Cortex of kidney (tissue), 1 donor: ENCODE results near the gene OR1J4.
"Not testable (repeated sequence)": the region's sequence is repeated elsewhere in the genome, so short reads cannot be mapped to it uniquely, and the experiment has no call there.

ENCODE experiments used
- DNase-seq: peaks from one replicate; lab custom pipeline; 2025; lab: John Stamatoyannopoulos, UW

Gene OR1J4, protein sequence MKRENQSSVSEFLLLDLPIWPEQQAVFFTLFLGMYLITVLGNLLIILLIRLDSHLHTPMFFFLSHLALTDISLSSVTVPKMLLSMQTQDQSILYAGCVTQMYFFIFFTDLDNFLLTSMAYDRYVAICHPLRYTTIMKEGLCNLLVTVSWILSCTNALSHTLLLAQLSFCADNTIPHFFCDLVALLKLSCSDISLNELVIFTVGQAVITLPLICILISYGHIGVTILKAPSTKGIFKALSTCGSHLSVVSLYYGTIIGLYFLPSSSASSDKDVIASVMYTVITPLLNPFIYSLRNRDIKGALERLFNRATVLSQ

GRCh38 chr9:122518841-122519240, at the start of gene OR1J4:
Gene OR1J4, plus strand, starts transcription at chr9:122519141. Its CDS starts 0 bp downstream, at chr9:122519141.
- DNase-seq: no peak

GRCh38 chr9:122474561-122474960, 44.4 kb upstream of the OR1J4 start:
- DNase-seq: no peak

DNA sequence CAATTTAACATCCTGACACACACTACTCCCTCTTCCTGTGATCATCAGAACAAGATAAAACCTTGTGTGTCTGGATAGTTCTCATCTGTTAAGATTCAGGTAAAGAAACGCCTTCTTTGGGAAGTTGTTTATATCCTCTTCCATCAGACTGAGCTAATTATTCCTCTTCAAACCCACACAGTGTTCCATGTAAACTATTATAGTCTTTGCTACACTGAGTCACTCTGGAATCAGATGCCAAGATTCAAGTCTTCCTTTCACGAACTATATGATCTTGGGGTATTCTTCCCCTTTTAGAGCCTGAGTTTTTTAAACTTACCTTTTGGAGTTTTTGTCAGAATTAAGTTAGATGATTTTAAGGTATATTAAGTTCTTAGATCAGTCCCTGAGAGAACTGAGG, 43.2 kb upstream of the OR1J4 start:
- no peak for DNase-seq

- DNase-seq: no peak
Observed at GRCh38 chr9:122477346-122477745, 41.6 kb upstream of the OR1J4 start.

- DNase-seq: no peak
Observed at GRCh38 chr9:122477826-122478225, 41.1 kb upstream of the OR1J4 start, which contains the start of gene OR1J1. Gene OR1J1, minus strand, starts transcription at chr9:122477926. Its CDS starts 0 bp downstream, at chr9:122477926.

GRCh38 chr9:122479062-122479461, 39.9 kb upstream of the OR1J4 start:
- no peak for DNase-seq

GRCh38 chr9:122498883-122499288, 20.1 kb upstream of the OR1J4 start:
- no peak for DNase-seq

GRCh38 chr9:122506964-122507363, 12.0 kb upstream of the OR1J4 start:
- no peak for DNase-seq

- DNase-seq: no peak
Observed at GRCh38 chr9:122510502-122510901, 8.4 kb upstream of the OR1J4 start, which contains the start of gene OR1J2. Gene OR1J2, plus strand, starts transcription at chr9:122510802. Its CDS starts 0 bp downstream, at chr9:122510802.

GRCh38 chr9:122518226-122518625, 715 bp upstream of the OR1J4 start:
- DNase-seq: no peak

DNA sequence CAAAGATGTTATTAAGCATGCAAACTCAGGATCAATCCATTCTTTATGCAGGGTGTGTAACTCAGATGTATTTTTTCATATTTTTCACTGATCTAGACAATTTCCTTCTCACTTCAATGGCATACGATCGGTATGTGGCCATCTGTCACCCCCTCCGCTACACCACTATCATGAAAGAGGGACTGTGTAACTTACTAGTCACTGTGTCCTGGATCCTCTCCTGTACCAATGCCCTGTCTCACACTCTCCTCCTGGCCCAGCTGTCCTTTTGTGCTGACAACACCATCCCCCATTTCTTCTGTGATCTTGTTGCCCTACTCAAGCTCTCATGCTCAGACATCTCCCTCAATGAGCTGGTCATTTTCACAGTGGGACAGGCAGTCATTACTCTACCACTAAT, 435 bp downstream of the OR1J4 start:
- DNase-seq: no peak

DNA sequence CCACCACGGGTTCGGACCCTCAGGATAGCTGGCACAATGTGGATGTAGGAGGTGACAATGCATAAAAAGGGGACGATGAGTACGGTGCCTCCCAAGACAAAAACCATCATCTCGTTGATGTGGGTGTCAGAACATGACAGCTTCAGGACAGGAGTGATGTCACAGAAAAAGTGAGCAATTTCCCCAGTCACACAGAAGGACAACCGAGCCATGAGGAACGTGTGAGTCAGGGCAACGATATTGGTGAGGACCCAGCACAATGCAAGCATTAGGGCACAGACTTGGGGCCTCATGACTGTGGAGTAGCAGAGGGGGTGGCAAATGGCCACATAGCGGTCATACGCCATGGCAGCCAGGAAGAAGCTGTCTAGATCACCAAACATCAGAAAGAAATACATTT, 7.7 kb downstream of the OR1J4 start:
- no peak for DNase-seq

GRCh38 chr9:122527193-122527592, 8.3 kb downstream of the OR1J4 start, which contains the start of gene OR1N1:
Gene OR1N1, minus strand, starts transcription at chr9:122527293. Its CDS starts 0 bp downstream, at chr9:122527293.
- no peak for DNase-seq

DNA sequence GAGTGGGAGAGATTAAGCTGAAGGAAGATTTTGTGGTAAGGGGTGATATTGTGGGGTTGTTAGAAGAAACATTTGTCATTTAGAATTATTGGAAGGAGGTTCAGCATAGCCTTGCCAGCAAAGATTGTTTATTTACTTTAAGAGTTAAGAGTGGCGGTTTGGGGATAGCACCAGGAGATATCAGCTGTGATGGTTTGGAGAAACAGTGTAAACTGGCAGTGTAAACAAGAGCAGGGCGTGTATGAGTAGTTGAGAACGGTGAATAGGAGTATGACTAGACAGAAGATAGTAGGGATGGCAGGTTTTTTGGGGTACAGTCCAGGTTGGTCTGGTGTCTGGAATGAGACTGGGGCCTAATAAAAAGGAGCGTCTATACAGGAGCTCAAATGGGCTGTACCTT, 12.2 kb downstream of the OR1J4 start:
- DNase-seq: not testable (repeated sequence)

GRCh38 chr9:122536134-122536533, 17.2 kb downstream of the OR1J4 start:
- no peak for DNase-seq

GRCh38 chr9:122537066-122537465, 18.1 kb downstream of the OR1J4 start:
- not testable (repeated sequence) for DNase-seq

- DNase-seq: no peak
Observed at GRCh38 chr9:122538757-122539156, 19.8 kb downstream of the OR1J4 start.

- DNase-seq: no peak
Observed at GRCh38 chr9:122546196-122546595, 27.3 kb downstream of the OR1J4 start.

DNA sequence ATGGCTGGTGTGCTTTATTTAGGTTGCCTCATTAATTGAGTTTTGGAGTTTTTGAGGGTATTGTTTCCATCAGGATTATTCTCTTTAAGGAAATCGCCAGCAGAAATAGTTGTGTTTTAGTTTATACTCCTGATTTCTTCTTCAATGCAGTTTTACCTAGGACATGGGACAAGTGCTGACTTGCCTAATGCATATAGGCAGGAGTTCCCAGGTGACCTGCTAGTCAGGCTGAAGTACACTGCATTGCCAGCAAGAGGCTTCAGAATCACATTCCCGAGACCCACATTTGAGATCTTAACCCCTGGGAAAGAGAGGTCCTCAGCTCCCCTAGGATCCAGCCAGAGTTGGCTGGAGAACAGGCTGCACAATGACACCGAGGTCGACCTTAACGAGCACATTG, 32.4 kb downstream of the OR1J4 start:
- DNase-seq: no peak

DNA sequence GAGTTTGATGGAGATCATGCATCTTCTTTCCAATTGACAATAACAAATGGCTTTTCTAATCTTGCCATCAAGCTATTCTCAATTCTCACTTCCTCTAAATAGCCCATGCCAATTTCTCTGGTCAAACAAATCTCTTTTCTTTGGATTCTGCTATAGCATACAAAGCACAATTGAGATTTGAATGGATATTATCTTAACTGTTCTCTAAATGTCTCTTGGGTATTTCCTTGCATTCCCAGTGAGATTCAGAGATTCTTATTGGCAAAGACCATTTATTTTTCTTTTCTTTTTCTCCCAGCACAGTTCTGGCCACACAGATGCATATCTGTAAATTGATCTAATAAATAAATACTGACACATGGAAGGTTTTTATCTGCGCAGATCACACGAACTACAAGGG, 33.9 kb downstream of the OR1J4 start, which contains the start of gene OR1N2:
TSS of gene OR1N2 (plus strand) at position 301 of the 400 bp plus-strand sequence. CDS start 100 bp downstream, outside the sequence.
- DNase-seq: no peak

DNA sequence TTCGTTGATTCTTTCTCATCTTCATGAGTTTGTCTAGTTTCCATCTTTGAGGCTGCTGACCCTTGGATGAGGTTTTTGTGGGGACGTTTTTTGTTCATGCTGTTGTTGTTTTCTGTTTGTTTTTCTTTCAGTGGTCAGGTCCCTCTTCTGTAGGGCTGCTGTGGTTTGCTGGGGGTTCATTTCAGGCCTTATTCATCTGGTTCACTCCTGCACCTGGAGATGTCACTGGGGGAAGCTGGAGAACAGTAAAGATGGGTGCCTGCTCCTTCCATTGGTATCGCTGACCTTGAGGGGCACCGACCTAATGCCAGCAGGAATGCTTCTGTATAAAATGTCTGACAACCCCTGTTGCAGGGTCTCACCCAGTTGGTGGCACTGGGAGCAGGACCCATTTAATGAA, 42.5 kb downstream of the OR1J4 start:
- no peak for DNase-seq

- no peak for DNase-seq
Observed at GRCh38 chr9:122562134-122562760, 43.3 kb downstream of the OR1J4 start.

GRCh38 chr9:122567901-122568300, 49.0 kb downstream of the OR1J4 start:
- no peak for DNase-seq
